Measurements from ENCODE around the gene SRCAP.
"Not testable (repeated sequence)": the region's sequence is repeated elsewhere in the genome, so short reads cannot be mapped to it uniquely, and the experiment has no call there.

Gene SRCAP

DNA sequence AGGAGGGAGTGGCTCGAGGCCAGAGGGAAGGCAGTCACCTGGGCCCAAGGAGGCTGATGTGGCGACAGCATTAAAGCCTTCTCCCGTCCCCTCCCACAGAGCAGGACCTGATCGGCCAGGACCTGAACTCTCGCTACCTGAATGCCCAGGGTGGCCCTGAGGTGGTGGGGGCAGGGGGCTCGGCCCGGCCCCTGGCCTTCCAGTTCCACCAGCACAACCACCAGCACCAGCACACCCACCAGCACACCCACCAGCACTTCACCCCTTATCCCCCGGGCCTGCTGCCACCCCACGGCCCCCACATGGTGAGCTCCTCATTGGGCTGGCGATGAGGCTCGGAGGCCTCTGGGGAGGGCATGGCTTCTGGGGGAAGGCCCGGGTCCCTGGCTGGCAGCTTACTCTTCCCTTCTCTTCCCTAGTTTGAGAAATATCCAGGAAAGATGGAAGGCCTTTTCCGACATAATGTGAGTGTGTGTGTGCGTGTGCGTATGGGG, 34.3 kb upstream of the SRCAP start:
- DNase-seq, result no peak

- DNase-seq, result no peak
These were observed 33.7 kb upstream of the SRCAP start for GRCh38 chr16:30665155-30665829.

DNA sequence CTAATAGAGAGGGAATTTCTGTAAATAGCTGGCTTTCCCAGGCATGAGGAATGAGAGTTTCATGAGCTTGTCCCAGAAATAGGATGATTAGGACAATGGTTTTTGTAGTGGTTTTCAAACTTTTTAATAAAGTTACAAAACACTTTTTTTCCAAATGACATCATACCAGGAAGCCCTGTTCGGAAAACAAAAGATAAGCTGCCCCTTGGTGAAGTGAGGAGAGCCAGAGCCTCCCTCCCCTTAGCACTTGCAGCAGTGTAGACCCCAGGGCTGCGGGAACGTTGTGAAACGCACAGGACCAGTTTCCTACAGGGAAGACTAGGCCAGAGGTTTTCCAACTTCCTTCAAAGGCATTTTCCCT, 33.2 kb upstream of the SRCAP start:
- DNase-seq, result no peak

GRCh38 chr16:30666681-30667080, 32.3 kb upstream of the SRCAP start:
- DNase-seq, result no peak

DNA sequence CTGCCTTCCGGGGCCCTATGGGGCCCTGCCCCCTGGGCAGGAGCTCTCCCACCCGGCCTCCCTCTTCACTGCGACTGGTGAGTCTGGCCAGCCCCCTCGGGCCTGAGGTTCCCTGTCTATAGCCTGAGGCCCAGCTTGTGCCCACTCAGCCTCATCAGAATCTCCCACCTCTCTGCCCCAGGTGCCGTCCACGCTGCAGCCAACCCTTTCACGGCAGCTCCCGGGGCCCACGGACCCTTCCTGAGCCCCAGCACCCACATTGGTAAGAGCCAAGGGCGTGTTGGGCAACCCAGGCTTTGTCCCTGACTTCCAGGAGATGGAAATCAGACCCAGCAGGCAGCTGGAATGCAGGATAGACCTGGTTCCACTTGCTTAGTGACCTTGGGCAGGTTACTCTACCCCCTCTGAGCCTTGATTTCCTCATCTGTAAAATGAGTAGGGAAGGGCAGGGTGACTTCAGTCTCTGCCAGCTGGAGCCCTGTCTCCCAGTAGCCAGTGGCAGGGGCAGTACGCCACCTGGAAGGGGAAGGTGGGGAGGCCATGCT, 31.5 kb upstream of the SRCAP start:
- no peak for DNase-seq

DNA sequence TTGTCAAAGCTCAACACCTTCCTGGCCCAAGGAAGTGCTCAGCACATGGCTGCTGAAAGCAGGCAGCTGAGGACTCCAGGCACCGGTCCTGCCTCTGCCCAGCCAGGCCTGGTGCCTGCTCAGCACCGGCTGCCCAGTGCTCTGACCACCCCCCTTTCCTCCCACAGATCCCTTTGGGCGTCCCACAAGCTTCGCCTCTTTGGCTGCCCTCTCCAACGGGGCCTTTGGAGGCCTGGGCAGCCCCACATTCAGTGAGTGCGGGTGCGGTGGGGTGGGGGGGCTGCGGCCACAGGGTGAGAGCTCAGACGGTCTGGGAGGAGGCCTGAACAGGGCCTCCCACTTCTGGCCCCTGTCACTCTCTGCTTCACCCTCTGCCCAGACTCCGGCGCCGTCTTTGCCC, 30.6 kb upstream of the SRCAP start:
- no peak for DNase-seq

- DNase-seq, result no peak
These were observed 29.7 kb upstream of the SRCAP start for GRCh38 chr16:30669026-30669902.

- no peak for DNase-seq
These were observed 28.8 kb upstream of the SRCAP start for GRCh38 chr16:30669903-30670824.

GRCh38 chr16:30675143-30675542, 23.8 kb upstream of the SRCAP start:
- no peak for DNase-seq

DNA sequence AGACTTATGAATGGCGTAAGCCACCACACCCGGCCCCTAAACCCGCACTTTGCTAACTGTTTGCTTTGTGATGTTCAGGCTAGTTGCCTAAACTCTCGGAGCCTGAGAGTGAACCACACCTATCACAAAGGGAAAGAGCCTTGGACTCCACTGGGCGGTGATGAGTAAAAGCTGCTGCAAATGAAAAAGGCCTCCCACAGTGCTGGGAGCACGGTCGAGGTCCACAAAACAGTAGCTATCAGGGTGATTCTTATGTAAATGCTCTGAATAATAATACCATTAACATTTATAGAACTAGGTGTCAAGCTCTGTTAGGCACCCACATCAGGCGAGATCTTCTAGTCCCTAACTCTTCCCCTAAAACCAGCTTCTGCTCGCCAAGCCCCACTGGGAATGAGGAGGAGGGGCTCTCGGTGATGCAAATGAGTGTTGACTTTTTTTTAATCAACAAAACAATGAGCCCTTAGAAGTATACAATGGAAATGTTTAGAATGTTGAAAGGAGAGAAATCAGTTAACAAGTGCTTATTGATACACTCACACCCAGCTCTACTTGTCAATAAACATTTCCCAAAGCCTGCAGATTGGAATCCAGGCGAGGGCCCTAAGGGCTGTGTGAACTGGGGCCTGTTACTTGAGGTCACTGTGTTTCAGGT, 20.9 kb upstream of the SRCAP start:
- no peak for DNase-seq

DNA sequence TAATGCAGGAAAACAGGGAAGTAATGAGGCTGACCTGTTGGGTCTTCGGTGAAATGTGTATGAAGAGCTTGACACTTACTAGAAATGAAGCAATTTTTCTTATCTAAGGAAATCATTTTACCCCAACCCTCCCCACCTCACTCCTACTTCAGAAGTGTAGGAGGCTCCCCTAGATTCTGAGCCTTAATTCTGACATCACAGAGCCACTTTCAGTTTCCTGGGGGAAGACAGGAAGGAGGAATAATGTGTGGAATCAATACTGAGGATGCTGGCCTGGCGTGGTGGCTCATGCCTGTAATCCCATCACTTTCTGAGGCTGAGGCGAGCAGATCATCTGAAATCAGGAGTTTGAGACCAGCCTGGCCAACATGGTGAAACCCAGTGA, 20.4 kb upstream of the SRCAP start:
- no peak for DNase-seq

GRCh38 chr16:30680326-30680725, 18.6 kb upstream of the SRCAP start:
- DNase-seq, result no peak

DNA sequence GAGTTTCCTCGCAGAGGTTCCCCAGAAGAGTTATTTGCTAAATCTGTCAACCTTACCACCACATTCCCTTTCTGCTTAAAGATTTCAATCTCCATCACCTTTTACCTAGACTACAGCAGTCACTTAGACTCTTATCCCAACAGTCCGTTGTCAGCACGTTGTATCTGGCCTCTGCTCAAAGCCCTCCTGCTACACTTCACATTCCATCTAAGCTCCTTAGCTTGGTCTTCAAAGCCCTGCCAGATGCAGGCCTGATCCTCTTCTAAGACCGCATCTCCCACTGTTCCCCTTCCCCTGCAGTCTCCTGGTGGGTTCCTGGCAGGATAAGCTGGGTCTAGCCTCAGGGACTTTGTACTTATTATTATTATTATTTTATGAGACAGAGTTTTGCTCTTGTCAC, 10.3 kb upstream of the SRCAP start:
- DNase-seq, result no peak

- no peak for DNase-seq
These were observed 7.1 kb upstream of the SRCAP start for GRCh38 chr16:30691907-30692306.

DNA sequence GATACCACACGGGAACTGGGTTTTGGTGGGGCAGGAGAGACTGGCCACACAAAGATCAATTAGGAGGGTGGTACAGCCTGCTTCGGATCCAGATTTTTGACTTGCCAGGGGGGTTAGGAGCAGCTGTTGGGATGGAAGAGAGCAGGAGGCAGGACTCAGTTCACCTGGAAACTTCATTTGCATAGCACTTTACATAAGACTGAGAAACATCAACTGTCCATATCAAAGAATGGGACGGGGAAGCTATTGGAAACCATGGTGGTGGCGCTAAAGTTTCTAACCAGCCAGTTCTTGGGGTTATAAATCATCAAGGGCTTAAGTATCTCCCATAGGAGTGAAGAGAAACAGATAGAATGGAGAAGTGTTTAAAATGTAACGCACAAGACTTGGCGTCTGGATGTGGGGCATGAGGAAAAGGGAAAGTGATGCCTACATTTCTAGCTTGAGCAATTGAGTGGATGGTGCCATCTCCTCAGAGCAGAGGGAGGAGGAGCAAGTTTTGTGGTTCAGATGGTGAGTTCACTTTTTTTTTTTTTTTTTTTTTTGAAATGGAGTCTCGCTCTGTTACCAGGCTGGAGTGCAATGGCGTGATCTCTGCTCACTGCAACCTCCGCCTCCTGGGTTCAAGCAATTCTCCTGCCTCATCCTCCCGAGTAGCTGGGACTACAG, 6.4 kb upstream of the SRCAP start:
- no peak for DNase-seq

DNA sequence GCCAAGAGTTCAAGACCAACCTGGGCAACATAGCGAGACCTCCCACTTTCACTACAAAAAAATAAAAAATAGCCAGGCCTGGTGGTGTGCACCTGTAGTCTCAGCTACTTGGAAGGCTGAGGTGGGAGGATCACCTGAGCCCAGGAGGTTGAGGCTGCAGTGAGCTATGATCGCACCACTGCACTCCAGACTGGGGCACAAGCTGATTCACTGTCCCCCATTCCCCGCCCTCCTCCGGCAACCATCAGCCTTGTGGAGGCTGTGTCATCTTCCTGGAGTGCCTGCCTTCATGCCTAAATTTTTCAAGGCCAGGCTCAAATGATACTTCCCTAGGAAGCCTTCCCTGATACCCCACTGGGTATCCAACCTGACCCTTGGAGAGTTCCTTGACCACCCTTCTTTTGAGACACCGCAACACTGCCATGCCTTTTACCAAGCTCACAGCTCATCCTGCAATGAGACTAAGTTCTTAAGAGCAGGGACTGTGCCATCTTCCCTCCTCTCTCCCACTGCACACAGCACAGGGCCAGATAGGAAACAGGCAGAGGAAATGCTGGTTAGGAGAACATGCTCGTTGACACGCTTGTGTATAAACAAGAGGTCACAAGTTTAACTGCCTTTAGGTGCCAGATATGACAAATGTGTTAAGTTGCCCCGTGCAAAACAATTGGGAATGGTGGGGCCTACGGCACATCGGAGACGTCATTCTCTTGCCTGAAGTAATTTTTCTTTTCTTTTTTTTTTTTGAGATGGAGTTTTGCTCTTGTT, 3.9 kb upstream of the SRCAP start:
- no peak for DNase-seq

GRCh38 chr16:30696646-30697045, 2.3 kb upstream of the SRCAP start:
- not testable (repeated sequence) for DNase-seq

- DNase-seq, result no peak
These were observed 1.5 kb upstream of the SRCAP start for GRCh38 chr16:30697264-30698138.

DNA sequence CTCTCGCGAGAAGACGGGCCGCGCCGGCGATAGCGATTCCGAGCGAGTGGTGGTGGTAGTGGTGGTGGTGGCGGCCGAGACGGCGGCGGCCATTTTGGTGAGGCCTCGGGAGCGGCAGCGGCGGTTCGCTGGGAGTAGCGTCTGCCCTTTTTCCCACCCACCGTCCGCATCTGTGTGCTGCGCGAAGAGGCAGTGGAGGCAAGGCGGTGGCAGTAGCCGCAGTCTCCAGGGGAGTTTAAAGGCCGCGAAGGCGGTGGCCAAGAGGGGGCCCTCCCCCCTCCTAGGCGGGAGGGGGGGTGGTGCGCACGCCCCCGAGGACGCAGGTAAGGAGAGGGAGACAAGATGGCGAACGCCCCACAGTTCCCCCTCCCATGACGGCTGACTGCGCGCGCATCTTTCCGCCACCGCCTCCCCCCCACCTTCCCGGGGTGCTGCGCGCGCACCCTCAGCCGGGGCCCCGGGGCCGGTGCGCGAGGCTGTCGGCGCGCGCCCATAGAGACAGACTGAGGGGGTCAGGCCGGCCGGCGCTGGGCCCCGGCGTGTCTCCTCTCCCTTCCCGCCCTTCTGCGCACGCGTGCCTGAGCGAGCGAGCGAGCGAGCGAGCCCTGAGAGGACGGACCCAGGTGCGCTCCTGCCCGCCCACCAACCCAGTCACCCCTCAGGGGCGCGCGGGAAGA, 694 bp upstream of the SRCAP start:
- peak; percentile 86 for DNase-seq
